ENCODE data around the gene POMGNT1.
"Not testable (repeated sequence)": the region's sequence is repeated elsewhere in the genome, so short reads cannot be mapped to it uniquely, and the experiment has no call there.

The POMGNT1 gene

GRCh38 chr1:46244656-46245371 is 46.6 kb upstream of the POMGNT1 start:
- no peak overlapping the region for H3K4me3 ChIP-seq (replicated peaks; ENCODE audit: insufficient read depth, low read length)
- no peak overlapping the region for H3K27ac ChIP-seq (replicated peaks)
- DNase-seq (ENCODE audit: low read depth in 1 of 2, low spot score in 1 of 2): peak in 1 of 2 experiments; percentile 19
- H3K27me3 ChIP-seq (ENCODE audit: insufficient read depth, poor library complexity, severe bottlenecking): no peaks in the 10 kb centered on the region
- TF ChIP-seq CTCF (IDR thresholded peaks at IDR 0.05; ENCODE audit: insufficient read depth, low read length): peak; percentile 35
- no peak for TF ChIP-seq GABPA (IDR thresholded peaks at IDR 0.05; ENCODE audit: low read depth)

- not testable (repeated sequence) for DNase-seq (ENCODE audit: low read depth in 1 of 2, low spot score in 1 of 2); H3K4me3 ChIP-seq (replicated peaks; ENCODE audit: insufficient read depth, low read length); H3K27ac ChIP-seq (replicated peaks); H3K27me3 ChIP-seq (ENCODE audit: insufficient read depth, poor library complexity, severe bottlenecking)
Measured at GRCh38 chr1:46243831-46244230, 45.6 kb upstream of the POMGNT1 start.

GRCh38 chr1:46242918-46243317 is 44.7 kb upstream of the POMGNT1 start:
- Histone ChIP-seq H3K4me3 (replicated peaks; ENCODE audit: insufficient read depth, low read length) (no peak overlapping the region), H3K27me3 (ENCODE audit: insufficient read depth, poor library complexity, severe bottlenecking) (no peaks in the 10 kb centered on the region), H3K27ac (replicated peaks) (no peak overlapping the region)
- TF ChIP-seq REST (IDR thresholded peaks at IDR 0.05; ENCODE audit: insufficient replicate concordance, low read depth): no peak
- no peak for TF ChIP-seq POLR2AphosphoS5 (IDR thresholded peaks at IDR 0.05; ENCODE audit: low read depth)
- TF ChIP-seq GABPA (IDR thresholded peaks at IDR 0.05; ENCODE audit: low read depth): no peak
- no peak for TF ChIP-seq SPI1 (IDR thresholded peaks at IDR 0.05; ENCODE audit: borderline replicate concordance, low read depth)
- TF ChIP-seq CTCF (IDR thresholded peaks at IDR 0.05; ENCODE audit: insufficient read depth, low read length): no peak
- DNase-seq (ENCODE audit: low read depth in 1 of 2, low spot score in 1 of 2): no peak

GRCh38 chr1:46241733-46242132 is 43.5 kb upstream of the POMGNT1 start:
- not testable (repeated sequence) for H3K27ac ChIP-seq (replicated peaks); DNase-seq (ENCODE audit: low read depth in 1 of 2, low spot score in 1 of 2)

GRCh38 chr1:46238865-46239264 is 40.6 kb upstream of the POMGNT1 start:
- H3K27me3 ChIP-seq (ENCODE audit: insufficient read depth, poor library complexity, severe bottlenecking); H3K4me3 ChIP-seq (replicated peaks; ENCODE audit: insufficient read depth, low read length); DNase-seq (ENCODE audit: low read depth in 1 of 2, low spot score in 1 of 2); H3K27ac ChIP-seq (replicated peaks): not testable (repeated sequence)

More at GRCh38 chr1:46241733-46242132, 43.5 kb upstream of the POMGNT1 start:
- H3K27me3 ChIP-seq (ENCODE audit: insufficient read depth, poor library complexity, severe bottlenecking); H3K4me3 ChIP-seq (replicated peaks; ENCODE audit: insufficient read depth, low read length): not testable (repeated sequence)

- Histone ChIP-seq H3K27ac (replicated peaks) (no peak overlapping the region), H3K4me3 (replicated peaks; ENCODE audit: insufficient read depth, low read length) (no peak overlapping the region), H3K27me3 (ENCODE audit: insufficient read depth, poor library complexity, severe bottlenecking) (no peaks in the 10 kb centered on the region)
- no peak for DNase-seq (ENCODE audit: low read depth in 1 of 2, low spot score in 1 of 2)
- TF ChIP-seq SPI1 (IDR thresholded peaks at IDR 0.05; ENCODE audit: borderline replicate concordance, low read depth) (no peak), REST (IDR thresholded peaks at IDR 0.05; ENCODE audit: insufficient replicate concordance, low read depth) (no peak), POLR2AphosphoS5 (IDR thresholded peaks at IDR 0.05; ENCODE audit: low read depth) (no peak), GABPA (IDR thresholded peaks at IDR 0.05; ENCODE audit: low read depth) (no peak), CTCF (IDR thresholded peaks at IDR 0.05; ENCODE audit: insufficient read depth, low read length) (no peak)
Measured at GRCh38 chr1:46236882-46237281, 38.6 kb upstream of the POMGNT1 start.

GRCh38 chr1:46231231-46231630 is 33.0 kb upstream of the POMGNT1 start:
- DNase-seq (ENCODE audit: low read depth in 1 of 2, low spot score in 1 of 2); H3K27me3 ChIP-seq (ENCODE audit: insufficient read depth, poor library complexity, severe bottlenecking); H3K27ac ChIP-seq (replicated peaks); H3K4me3 ChIP-seq (replicated peaks; ENCODE audit: insufficient read depth, low read length): not testable (repeated sequence)

Measured in HL-60 (cell line).